HTR-8/SVneo (cell line): Measurements from ENCODE around the gene MAP3K20.
"Not testable (repeated sequence)": the region's sequence is repeated elsewhere in the genome, so short reads cannot be mapped to it uniquely, and the experiment has no call there.

Experiments
- DNase-seq: peaks from one replicate; pipeline ENCODE4 v3.0.0; 2011; ENCODE audit warnings: low spot score, mixed read lengths; ENCODE audit not compliant: insufficient read length
- FAIRE-seq: peaks from 2 replicates; lab custom pipeline; 2011; peaks lifted over from hg19 to GRCh38; lab: Jason Lieb, UNC

MAP3K20 gene

GRCh38 chr2:173075781-173076580 lies at the start of gene MAP3K20:
TSS of gene MAP3K20 (plus strand) at chr2:173075846. CDS start at chr2:173091032, 15,186 bp downstream.
- DNase-seq: no peak
- FAIRE-seq: peak; percentile 84

- FAIRE-seq: no peak
These were observed 49.2 kb upstream of the MAP3K20 start for GRCh38 chr2:173026479-173026878.

GRCh38 chr2:173027181-173028128 lies 48.2 kb upstream of the MAP3K20 start:
- DNase-seq (peak; percentile 65), FAIRE-seq (peak; percentile 93)

More at GRCh38 chr2:173026479-173026878, 49.2 kb upstream of the MAP3K20 start:
- no peak for DNase-seq

DNA sequence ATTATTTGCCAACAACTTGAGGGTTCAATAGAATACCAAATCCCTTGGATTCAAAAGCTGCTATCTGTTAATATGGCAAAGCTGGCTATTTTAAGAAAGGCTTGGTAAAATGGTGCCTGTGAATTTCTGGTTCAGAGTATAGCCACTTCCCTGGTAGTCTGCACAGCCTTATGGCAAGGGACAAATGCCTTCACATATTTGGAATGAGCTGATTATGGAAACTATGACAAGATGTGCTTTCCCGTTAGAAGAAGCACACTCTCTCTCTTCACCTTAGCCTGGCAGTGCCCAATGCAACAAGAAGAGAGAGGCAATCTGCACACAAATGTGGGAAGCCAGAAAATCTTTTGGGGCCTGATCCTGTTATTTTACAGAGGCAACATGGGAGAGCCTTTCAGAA lies 47.5 kb upstream of the MAP3K20 start:
- DNase-seq (no peak), FAIRE-seq (no peak)

DNA sequence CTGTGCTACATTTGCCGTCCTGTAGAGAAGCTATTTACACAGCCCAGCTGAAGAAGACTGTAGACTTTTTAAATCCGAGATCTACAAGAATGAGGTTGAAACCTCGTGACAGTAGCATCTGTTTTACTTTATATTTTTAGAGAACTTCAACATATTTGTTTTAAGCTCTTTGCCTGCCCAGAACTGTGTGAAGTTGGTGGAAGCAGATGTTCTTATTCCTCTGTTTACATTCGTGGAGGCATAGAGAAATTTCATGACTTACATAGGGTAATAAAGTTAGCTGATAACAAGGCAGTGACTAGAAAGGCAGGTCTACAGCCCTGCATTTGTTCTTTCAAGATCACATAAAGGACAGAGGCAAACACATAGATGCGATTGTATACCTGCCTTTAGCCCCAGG lies 47.0 kb upstream of the MAP3K20 start:
- FAIRE-seq (no peak), DNase-seq (no peak)

DNA sequence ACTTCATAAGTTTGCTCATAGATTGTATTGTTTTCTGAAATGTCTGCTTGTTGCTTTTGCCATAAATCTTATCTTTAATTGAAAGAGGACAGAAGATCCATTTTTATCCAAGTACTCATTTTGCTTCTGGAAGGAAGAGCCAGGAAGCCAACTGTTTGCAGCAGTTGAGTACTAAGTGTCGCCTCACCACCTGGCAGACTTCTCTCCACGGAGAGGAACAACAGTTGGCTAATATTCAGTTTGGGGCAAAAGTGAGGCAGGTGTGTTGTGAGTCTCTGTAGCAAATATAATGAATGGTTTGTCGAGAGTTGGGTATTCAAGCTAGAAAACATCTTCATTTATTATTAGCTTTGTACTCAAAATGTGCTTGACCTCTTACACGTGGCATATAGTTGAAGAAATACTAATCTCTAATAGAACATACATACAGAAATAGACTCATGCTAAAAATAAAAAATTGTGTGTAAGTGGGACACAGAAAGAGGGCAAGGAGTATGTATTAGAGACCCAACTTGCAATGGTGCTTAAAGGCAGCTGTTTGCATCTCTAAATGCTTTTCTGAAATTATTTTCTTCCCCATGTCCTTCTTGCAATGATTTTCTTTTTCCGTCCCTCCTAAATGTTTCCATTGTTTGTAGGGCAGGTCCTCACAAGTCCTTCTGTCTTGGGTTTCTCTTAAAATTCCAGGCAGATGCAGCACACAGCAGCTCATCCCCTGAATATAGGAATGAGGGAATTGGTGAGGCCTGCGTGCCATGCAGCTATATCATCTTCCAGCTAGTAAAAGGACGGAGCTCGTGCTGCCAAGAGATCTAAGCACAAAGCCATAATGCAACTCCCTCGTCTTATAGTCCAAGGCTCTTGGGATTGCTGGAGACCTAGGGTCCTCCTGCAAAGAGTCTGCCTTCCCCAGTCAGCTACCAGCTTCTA lies 44.8 kb upstream of the MAP3K20 start:
- no peak for DNase-seq
- FAIRE-seq: no peak

GRCh38 chr2:173032032-173032431 lies 43.6 kb upstream of the MAP3K20 start:
- FAIRE-seq (no peak), DNase-seq (no peak)

- FAIRE-seq: no peak
These were observed 42.6 kb upstream of the MAP3K20 start for GRCh38 chr2:173033084-173033483.

GRCh38 chr2:173034143-173034542 lies 41.5 kb upstream of the MAP3K20 start:
- no peak for FAIRE-seq
- DNase-seq: no peak

More at GRCh38 chr2:173033084-173033483, 42.6 kb upstream of the MAP3K20 start:
- no peak for DNase-seq

DNA sequence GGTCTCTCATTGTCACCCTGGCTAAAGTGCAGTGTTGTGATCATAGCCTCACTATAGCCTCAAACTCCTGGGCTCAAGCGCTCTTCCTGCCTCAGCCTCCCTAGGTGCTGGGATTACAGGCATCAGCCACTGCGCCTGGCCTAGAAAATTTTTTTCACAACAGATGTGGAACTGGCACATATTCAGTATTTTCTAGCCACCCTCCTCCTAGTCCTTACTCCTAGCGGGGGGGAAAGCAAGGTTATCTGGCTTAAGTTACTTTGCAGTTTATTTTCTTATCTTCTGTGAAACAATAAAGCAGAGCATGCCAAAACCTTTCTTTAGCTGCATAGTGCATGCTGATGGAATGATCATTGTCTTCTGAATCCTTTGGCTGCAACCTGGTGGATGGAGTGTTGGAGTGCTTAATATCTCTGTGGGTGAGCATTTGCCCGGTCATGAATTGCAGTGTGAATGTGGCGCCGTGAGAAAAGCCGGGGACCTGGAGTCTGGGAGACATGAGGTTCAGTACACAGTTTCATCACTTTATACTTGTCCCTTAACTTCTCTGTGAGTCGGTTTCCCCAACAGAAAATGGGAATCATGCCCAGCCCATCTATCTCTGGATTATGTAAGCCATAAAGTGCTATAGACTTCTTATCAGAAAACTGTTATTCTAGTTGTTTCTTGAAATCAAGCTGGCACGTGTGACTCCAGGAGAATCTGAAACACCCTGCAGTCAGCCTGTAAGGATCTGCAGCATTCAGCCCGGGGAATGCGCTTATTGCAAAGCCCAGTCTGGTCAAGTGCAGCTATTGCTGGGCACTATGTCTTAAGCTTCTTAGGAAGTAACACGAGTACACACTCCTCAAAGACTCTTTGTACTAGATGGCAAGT lies 38.2 kb upstream of the MAP3K20 start:
- FAIRE-seq (no peak), DNase-seq (no peak)

DNA sequence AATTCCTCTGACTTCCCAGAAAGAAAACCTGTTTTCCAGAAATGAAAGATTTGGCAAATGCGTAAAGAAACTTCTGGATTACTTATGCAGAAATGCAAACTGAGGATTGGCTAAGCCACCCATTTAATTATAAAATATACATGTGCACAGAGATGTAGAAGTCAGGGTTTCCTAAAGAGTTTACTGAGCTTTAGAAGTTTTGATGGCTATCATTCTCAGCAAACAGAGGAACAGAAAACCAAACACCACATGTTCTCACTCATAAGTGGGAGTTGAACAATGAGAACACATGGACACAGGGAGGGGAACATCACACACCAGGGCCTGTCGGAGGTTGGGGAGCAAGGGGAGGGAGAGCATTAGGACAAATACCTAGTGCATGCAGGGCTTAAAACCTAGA lies 37.4 kb upstream of the MAP3K20 start:
- not testable (repeated sequence) for FAIRE-seq, DNase-seq

- FAIRE-seq (no peak), DNase-seq (no peak)
These were observed 34.9 kb upstream of the MAP3K20 start for GRCh38 chr2:173040729-173041128.

DNA sequence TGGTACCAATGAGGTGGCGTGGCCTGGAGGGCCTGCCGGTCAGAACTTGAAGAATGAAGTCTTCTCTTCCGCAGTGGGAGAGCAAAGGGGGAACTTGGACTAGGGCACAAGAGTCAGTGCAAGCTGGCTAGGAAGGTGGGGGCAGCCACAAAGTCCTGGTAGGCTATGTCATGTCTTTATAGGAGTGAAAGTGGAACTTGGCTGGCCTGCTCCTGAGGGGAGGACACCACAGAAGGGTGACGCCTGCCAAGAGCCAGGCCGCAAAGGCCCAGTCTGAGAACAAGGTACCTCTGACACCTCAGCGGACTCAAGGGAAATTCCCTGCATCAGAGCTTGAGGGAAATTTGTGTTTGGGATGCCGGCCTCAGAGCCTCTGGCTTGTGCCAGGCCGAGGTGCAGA lies 32.2 kb upstream of the MAP3K20 start:
- no peak for DNase-seq
- no peak for FAIRE-seq

DNA sequence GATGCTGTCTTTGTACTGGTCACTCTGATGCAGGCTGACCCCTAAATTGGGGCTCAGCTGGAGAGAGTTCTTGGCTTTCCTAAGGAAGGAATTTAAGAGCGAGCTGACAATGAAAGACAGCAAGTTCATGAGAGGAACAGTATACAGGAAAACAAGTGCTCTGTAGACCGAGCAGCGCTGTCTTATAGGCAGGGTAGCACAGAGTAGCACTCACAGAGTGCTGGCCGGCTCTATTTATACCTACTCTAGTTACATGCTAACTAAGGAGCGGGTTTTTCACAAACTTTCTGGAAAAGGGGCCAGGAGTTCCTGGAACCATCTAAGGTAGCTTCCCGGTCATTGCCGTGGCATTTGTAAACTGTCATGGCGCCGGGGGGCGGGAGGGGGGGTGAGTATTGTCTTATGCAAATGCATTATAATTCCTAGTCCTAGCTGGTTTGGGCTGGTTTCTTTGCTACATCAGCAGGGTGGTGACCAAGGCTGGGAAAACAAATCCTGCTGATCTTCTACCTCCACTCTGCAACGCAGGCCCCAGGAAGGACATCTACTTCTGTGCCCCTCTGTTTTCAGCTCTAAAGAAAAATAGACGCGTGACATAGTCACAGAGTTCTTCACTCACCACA lies 31.6 kb upstream of the MAP3K20 start:
- DNase-seq: no peak
- no peak for FAIRE-seq

GRCh38 chr2:173044686-173045085 lies 31.0 kb upstream of the MAP3K20 start:
- DNase-seq (no peak), FAIRE-seq (no peak)

DNA sequence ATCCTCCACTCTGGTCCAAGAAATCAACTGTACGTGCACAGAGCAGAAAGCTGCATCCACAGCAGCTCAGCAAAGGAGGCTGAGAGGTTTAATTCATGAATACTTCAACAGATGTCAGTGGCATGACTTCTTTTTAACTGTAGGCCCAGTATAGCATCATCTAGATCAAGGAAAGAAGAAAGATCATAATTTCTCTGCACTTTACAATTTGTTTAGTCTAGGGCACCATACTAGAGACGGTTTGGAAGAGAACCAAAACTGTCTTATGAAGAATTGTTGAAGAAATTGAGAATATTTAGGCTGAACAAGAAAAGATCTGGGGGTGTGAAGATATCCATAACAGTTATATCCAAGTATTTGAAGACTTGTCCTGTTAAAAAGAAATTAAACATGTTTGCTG lies 30.5 kb upstream of the MAP3K20 start:
- DNase-seq (no peak), FAIRE-seq (no peak)

GRCh38 chr2:173048522-173048896 lies 27.1 kb upstream of the MAP3K20 start:
- no peak for FAIRE-seq
- DNase-seq: no peak

DNA sequence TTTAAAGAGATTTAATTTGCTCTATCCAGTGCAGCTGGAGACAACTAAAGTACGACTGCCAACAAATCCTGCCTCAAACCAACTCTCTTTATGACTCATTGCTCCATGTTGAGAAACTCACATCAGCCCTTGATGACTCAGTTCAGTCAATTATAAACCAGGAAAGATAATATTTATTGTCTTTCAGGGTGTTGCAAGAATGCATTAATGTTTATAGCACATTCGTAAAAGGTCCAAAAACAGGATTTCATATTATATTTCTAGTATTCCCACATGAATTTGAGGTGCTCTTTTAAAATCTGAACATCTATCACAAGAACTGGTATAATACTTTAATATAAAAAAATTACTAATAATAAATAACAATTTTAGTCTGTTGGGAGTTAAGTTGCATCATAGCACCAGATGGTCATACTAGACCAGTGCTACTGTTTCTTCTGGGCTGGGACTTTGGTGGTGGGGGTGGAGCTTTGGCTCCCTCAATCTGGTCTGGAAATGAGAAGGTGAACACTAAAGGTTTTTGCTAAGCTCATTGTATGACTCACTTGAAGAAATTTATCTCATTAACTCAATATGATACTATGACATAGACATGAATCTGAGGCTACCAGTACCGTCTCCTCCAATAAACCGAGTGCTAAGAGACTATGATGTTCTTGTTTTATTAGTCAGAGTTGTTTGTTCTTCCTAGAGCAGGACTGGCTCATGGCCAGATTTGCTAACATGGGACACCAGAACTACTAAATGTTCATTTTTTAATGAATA lies 26.6 kb upstream of the MAP3K20 start:
- FAIRE-seq (peak; percentile 49), DNase-seq (peak; percentile 83)
